22Rv1 (cell line): ENCODE results near the gene HSPA2.

Source experiments
- CTCF ChIP-seq: fragments of 450-650 bp; IDR thresholded peaks from 2 replicates; pipeline ENCODE4 v1.5.1; 2017; ENCODE audit warnings: mild to moderate bottlenecking
- ZFX ChIP-seq: fragments of 450-650 bp; IDR thresholded peaks from 2 replicates; pipeline ENCODE4 v1.6.1; 2017; ENCODE audit warnings: antibody characterized with exemption, borderline replicate concordance

- TF ChIP-seq CTCF (no peak), ZFX (no peak)
Observed at GRCh38 chr14:64504310-64504896, 36.1 kb upstream of the HSPA2 start, which contains the start of gene ZBTB1.
